Measurements from ENCODE around the gene VSTM4. TPM values are rescaled to one million over a fixed set of nuclear protein-coding genes. Genes with fewer than 3 reads are reported as not detected.

The VSTM4 gene
- total RNA-seq, 2 experiments from 2014 or later: 0.10 TPM

DNA sequence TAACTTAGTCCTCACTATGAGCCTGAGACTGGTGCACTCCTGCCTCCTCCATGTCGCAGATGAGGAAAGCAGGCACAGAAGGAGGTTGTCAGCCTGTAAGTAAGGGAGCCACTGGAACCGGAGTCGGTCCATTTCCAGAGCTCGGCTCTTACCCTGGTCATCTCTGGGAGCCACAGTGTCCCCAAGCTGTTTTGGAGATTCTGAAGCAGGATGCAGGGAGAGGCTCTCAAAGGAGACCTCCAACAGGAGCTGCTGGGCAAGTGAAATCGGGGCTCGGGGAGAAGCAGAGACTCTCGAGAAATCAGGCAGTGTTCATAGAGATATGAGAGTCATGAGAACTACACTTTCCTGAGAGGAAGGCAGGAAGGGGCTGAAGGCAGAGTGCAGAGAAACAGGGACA lies 39.0 kb downstream of the VSTM4 start:
- no peaks in the 10 kb centered on the region for H3K9me3 Mint-ChIP-seq

GRCh38 chr10:49075743-49076142 lies 39.6 kb downstream of the VSTM4 start:
- Mint-ChIP-seq H3K9me3 (no peaks in the 10 kb centered on the region), H3K36me3 (ENCODE audit: low read depth) (peaks cover 3% of the 10 kb centered on the region), H3K4me1 (peaks cover 53% of the 10 kb centered on the region), H3K27ac (no peak overlapping the region), H3K4me3 (no peak overlapping the region), H3K27me3 (no peaks in the 10 kb centered on the region)
- ChIA-PET POLR2A (no interaction called here), CTCF (interaction anchor here (1.3 kb wide), 1 partner anchor 88 kb away, joined by 3 read pairs; no protein-coding TSS in a partner anchor)
- no peak for DNase-seq

More for the DNA sequence above, 39.0 kb downstream of the VSTM4 start:
- Mint-ChIP-seq H3K27ac (no peak overlapping the region), H3K27me3 (no peaks in the 10 kb centered on the region), H3K36me3 (ENCODE audit: low read depth) (peaks cover 3% of the 10 kb centered on the region), H3K4me3 (no peak overlapping the region), H3K4me1 (peaks cover 57% of the 10 kb centered on the region)
- no peak for DNase-seq
- CTCF ChIA-PET: interaction anchor here (1.3 kb wide), 1 partner anchor 88 kb away, joined by 3 read pairs; no protein-coding TSS in a partner anchor
- POLR2A ChIA-PET: no interaction called here

DNA sequence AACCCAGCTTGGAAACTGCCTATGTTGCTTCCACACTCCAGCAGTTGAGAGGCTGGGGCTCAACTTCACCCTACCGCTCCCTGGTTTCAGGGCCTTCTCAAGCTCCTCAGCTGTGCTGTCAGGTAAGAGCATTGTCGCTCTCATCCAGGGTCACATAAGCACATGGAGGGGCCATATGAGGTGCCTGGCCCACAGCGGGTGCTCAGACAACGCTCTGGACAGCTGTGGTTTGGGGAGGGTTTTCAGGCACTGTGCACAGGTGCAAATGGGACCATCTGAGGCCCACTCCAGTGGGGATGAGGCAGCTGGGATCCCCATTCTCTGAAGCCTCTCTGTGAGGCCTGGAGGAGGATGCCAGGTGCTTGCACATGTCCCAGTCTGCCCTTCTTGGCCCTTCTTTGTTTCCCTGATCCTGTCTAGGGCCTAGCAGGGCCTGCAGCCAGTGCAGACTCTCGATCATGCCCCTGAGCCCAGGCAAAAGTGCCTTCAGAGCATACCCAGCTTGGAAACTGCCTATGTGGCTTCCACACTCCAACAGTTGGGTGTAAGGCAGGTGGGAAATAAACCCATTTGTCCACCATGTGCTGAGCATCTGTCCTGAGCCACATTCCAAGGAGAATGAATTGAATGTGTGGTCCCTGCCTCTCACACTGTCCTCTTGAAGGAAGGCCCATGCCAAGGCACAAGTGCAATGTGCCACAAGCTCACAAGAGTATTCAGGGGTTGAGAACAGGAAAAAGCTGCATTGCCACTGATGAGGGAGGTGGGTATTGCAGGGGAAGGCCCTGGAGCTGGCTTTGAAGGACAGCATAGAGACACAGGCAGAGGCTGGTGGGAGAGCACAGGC lies 40.3 kb downstream of the VSTM4 start:
- POLR2A ChIA-PET: no interaction called here
- H3K4me1 Mint-ChIP-seq: peaks cover 46% of the 10 kb centered on the region
- peaks cover 3% of the 10 kb centered on the region for H3K36me3 Mint-ChIP-seq (ENCODE audit: low read depth)
- no peak for DNase-seq
- H3K9me3 Mint-ChIP-seq: no peaks in the 10 kb centered on the region
- H3K27me3 Mint-ChIP-seq: no peaks in the 10 kb centered on the region
- H3K27ac Mint-ChIP-seq: no peak overlapping the region
- CTCF ChIA-PET: interaction anchor here (1.2 to 1.3 kb wide), 2 partner anchors 18 to 89 kb away, joined by 3 read pairs; no protein-coding TSS in a partner anchor
- no peak overlapping the region for H3K4me3 Mint-ChIP-seq

DNA sequence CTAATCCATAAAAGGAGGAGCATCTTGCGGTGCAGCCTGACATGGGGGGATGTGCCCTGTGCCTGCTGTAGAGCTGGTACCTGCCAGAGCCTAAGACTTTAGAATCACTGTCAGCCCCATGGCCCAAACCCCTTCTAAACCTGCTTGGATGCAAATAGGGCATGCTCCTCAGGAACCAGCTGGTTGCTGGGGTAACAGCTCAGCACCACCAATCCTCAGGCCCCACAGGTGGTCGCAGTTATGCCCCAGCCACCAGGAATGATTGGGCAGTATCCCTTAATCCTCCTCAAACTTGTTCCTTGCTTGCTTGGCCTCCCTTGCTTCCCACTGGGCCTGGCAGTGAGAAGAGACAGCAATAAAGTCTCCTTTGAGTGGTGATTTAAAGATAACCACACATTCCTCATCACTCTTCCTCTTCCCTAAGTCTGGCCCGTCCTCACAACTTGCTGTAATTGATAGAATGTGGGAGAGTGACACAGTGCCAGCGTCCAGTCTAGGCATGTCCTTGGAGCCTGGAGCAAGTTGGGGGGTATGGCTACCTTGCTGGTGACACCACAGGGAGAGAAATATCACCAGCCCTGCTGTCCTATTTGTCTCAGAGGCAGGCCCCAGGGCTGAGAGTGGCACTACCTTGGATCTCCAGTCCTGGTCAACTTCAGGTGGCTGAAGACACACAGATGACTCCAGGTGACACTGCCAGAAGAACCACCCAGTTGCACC lies 43.0 kb downstream of the VSTM4 start:
- Mint-ChIP-seq H3K4me3 (no peak overlapping the region), H3K9me3 (no peaks in the 10 kb centered on the region), H3K36me3 (ENCODE audit: low read depth) (peaks cover 3% of the 10 kb centered on the region), H3K27ac (no peak overlapping the region), H3K27me3 (no peaks in the 10 kb centered on the region), H3K4me1 (peaks cover 21% of the 10 kb centered on the region)
- CTCF ChIA-PET: no interaction called here
- DNase-seq: no peak
- POLR2A ChIA-PET: no interaction called here

- Mint-ChIP-seq H3K4me3 (no peak overlapping the region), H3K27me3 (no peaks in the 10 kb centered on the region), H3K4me1 (peaks cover 10% of the 10 kb centered on the region), H3K27ac (no peak overlapping the region), H3K36me3 (ENCODE audit: low read depth) (peaks cover 3% of the 10 kb centered on the region), H3K9me3 (no peaks in the 10 kb centered on the region)
- DNase-seq: no peak
- ChIA-PET POLR2A (no interaction called here), CTCF (no interaction called here)
Measured at GRCh38 chr10:49071160-49071761, 44.1 kb downstream of the VSTM4 start.

DNA sequence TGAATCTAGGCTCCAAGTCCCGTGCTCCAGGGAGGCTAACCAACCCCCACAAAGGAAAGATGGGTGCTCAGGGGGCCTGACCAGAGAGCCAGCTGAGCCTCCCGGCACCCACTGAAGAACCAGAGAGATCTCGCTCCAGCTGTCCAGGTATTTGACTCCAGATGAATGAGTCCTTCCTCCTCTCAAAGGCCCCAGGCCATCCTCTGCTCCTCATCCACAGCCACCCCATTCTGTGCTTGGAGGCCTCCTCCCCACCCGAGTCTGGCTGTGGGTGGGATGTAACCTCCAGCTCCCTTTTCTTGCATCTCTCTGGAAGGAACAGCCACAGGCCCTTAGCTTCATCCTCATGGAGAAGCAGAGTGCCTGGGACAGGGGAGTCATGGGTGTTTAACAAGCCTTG lies 44.6 kb downstream of the VSTM4 start:
- Mint-ChIP-seq H3K27ac (no peak overlapping the region), H3K27me3 (peaks cover 3% of the 10 kb centered on the region), H3K9me3 (no peaks in the 10 kb centered on the region), H3K36me3 (ENCODE audit: low read depth) (peaks cover 3% of the 10 kb centered on the region), H3K4me3 (no peak overlapping the region), H3K4me1 (peaks cover 6% of the 10 kb centered on the region)
- no peak for DNase-seq
- CTCF ChIA-PET: no interaction called here
- POLR2A ChIA-PET: no interaction called here

GRCh38 chr10:49068672-49069217 lies 46.6 kb downstream of the VSTM4 start:
- no peaks in the 10 kb centered on the region for H3K9me3 Mint-ChIP-seq
- no peak for DNase-seq
- ChIA-PET POLR2A (no interaction called here), CTCF (no interaction called here)
- H3K36me3 Mint-ChIP-seq (ENCODE audit: low read depth): peaks cover 3% of the 10 kb centered on the region
- peaks cover 17% of the 10 kb centered on the region for H3K27me3 Mint-ChIP-seq
- peaks cover 6% of the 10 kb centered on the region for H3K4me1 Mint-ChIP-seq
- H3K27ac Mint-ChIP-seq: no peak overlapping the region
- no peak overlapping the region for H3K4me3 Mint-ChIP-seq

DNA sequence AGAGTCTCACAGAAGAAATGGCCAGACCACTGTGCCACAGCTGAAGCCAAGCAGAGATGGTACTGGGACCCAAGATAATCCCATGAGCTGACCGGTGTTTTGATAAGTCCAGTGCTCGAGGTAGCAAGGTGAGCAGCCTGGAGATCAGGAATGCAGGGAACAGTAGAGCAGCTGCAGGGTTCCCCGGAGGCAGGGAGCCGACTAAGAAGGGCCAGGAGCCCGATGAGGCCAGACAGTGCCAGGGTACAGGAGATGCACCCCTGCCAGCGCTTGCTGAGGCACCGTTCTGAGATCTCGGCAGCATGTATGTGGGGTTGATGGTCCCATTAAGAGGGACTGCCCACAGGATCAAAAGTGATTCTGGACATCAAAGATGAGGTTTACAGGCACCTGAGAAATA lies 47.1 kb downstream of the VSTM4 start:
- Mint-ChIP-seq H3K4me1 (peaks cover 6% of the 10 kb centered on the region), H3K9me3 (no peaks in the 10 kb centered on the region), H3K27me3 (peaks cover 21% of the 10 kb centered on the region), H3K4me3 (no peak overlapping the region), H3K27ac (no peak overlapping the region), H3K36me3 (ENCODE audit: low read depth) (peaks cover 3% of the 10 kb centered on the region)
- ChIA-PET CTCF (no interaction called here), POLR2A (no interaction called here)
- DNase-seq: no peak

GRCh38 chr10:49066944-49067730 lies 48.2 kb downstream of the VSTM4 start:
- POLR2A ChIA-PET: no interaction called here
- Mint-ChIP-seq H3K9me3 (peaks cover 6% of the 10 kb centered on the region), H3K27ac (no peak overlapping the region), H3K27me3 (peaks cover 28% of the 10 kb centered on the region), H3K36me3 (ENCODE audit: low read depth) (peaks cover 6% of the 10 kb centered on the region), H3K4me3 (no peak overlapping the region), H3K4me1 (no peaks in the 10 kb centered on the region)
- no peak for DNase-seq
- CTCF ChIA-PET: no interaction called here

- Mint-ChIP-seq H3K27ac (no peak overlapping the region), H3K27me3 (peaks cover 48% of the 10 kb centered on the region), H3K9me3 (peaks cover 14% of the 10 kb centered on the region), H3K4me1 (no peaks in the 10 kb centered on the region), H3K36me3 (ENCODE audit: low read depth) (peaks cover 8% of the 10 kb centered on the region), H3K4me3 (no peak overlapping the region)
- ChIA-PET POLR2A (no interaction called here), CTCF (no interaction called here)
- DNase-seq: no peak
Measured at GRCh38 chr10:49062229-49062628, 53.1 kb downstream of the VSTM4 start.

GRCh38 chr10:49061667-49062066 lies 53.7 kb downstream of the VSTM4 start:
- Mint-ChIP-seq H3K27me3 (peaks cover 48% of the 10 kb centered on the region), H3K27ac (no peak overlapping the region), H3K4me3 (no peak overlapping the region), H3K4me1 (no peaks in the 10 kb centered on the region), H3K36me3 (ENCODE audit: low read depth) (peaks cover 8% of the 10 kb centered on the region), H3K9me3 (peaks cover 14% of the 10 kb centered on the region)
- ChIA-PET CTCF (no interaction called here), POLR2A (no interaction called here)
- no peak for DNase-seq

- ChIA-PET POLR2A (no interaction called here), CTCF (no interaction called here)
- Mint-ChIP-seq H3K36me3 (ENCODE audit: low read depth) (peaks cover 8% of the 10 kb centered on the region), H3K4me3 (no peak overlapping the region), H3K9me3 (peaks cover 14% of the 10 kb centered on the region), H3K4me1 (no peaks in the 10 kb centered on the region), H3K27me3 (peaks cover 30% of the 10 kb centered on the region), H3K27ac (no peak overlapping the region)
- no peak for DNase-seq
Measured at GRCh38 chr10:49058463-49059255, 56.7 kb downstream of the VSTM4 start.
